Brain microvascular endothelial cell (primary cell): Measurements from ENCODE around the gene TMEM39B.

Source experiments
- DNase-seq: peaks from one replicate; pipeline ENCODE4 v3.0.0-alpha.2; 2020
- H3K27ac ChIP-seq: fragments of 250-450 bp; sonication (Bioruptor Pico); 2 replicates; pipeline ENCODE4 v1.5.1; 2020; ENCODE audit warnings: mild to moderate bottlenecking, moderate library complexity
- H3K27me3 ChIP-seq: fragments of 250-450 bp; sonication (Bioruptor Pico); replicated peaks from 2 replicates; pipeline ENCODE4 v1.5.1; 2020; ENCODE audit warnings: mild to moderate bottlenecking
- H3K36me3 ChIP-seq: fragments of 250-450 bp; sonication (Bioruptor Pico); replicated peaks from 2 replicates; pipeline ENCODE4 v1.5.1; 2020; ENCODE audit warnings: mild to moderate bottlenecking
- H3K4me3 ChIP-seq: 2 replicates; pipeline ENCODE4 v1.5.1; 2011; ENCODE audit warnings: low read depth, mild to moderate bottlenecking, control low read depth, low read length, moderate library complexity
- in situ Hi-C: cut with HindIII; loops from 2 replicates; pipeline ENCODE4 v1.10.0; 2017; ENCODE audit warnings: low sequenced_read_pairs, low pct_ligation_motif_present
- TF ChIP-seq, protein P1 (sequence below): IDR thresholded peaks from 2 replicates; pipeline ENCODE4 v1.5.1; 2011; ENCODE audit warnings: low read depth, mild to moderate bottlenecking, moderate library complexity, low read length, control low read depth, inconsistent platforms; ENCODE audit errors: missing control alignments

The TMEM39B gene

DNA sequence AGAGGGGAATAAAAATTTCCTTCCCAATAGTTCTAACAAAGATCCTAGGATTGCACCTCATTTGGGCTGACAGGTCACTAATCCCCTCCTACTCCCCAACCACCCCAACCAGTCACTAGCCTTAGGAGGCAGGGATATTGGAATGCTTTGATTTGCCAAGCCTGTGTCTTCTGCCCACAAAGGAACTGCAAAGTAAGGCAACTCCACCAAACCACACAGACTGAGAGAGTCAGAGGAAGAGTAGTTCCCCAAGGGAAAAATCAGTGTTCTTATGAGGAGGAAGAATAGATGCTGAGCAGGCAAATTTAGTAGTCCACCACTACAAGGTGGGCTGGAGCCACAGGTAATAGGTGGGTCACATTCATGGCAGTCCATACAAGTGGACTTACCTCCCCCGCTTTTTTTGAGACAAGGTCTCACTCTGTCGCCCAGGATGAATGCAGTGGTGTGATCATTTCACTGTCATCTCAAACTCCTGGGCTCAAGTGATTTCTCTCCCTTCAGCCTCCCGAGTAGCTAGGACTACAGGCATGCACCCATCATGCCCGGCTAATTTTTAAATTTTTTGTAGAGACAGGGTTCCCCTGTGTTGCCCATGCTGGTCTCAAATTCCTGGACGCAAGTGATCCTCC lies 3.7 kb upstream of the TMEM39B start:
- Histone ChIP-seq H3K27me3 (no peaks in the 10 kb centered on the region), H3K36me3 (peaks cover 5% of the 10 kb centered on the region), H3K4me3 (no peak overlapping the region), H3K27ac (no peak overlapping the region)
- no peak for DNase-seq
- in situ Hi-C loops, result no loop called here
- TF ChIP-seq, protein P1, sequence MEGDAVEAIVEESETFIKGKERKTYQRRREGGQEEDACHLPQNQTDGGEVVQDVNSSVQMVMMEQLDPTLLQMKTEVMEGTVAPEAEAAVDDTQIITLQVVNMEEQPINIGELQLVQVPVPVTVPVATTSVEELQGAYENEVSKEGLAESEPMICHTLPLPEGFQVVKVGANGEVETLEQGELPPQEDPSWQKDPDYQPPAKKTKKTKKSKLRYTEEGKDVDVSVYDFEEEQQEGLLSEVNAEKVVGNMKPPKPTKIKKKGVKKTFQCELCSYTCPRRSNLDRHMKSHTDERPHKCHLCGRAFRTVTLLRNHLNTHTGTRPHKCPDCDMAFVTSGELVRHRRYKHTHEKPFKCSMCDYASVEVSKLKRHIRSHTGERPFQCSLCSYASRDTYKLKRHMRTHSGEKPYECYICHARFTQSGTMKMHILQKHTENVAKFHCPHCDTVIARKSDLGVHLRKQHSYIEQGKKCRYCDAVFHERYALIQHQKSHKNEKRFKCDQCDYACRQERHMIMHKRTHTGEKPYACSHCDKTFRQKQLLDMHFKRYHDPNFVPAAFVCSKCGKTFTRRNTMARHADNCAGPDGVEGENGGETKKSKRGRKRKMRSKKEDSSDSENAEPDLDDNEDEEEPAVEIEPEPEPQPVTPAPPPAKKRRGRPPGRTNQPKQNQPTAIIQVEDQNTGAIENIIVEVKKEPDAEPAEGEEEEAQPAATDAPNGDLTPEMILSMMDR, result no peak

DNA sequence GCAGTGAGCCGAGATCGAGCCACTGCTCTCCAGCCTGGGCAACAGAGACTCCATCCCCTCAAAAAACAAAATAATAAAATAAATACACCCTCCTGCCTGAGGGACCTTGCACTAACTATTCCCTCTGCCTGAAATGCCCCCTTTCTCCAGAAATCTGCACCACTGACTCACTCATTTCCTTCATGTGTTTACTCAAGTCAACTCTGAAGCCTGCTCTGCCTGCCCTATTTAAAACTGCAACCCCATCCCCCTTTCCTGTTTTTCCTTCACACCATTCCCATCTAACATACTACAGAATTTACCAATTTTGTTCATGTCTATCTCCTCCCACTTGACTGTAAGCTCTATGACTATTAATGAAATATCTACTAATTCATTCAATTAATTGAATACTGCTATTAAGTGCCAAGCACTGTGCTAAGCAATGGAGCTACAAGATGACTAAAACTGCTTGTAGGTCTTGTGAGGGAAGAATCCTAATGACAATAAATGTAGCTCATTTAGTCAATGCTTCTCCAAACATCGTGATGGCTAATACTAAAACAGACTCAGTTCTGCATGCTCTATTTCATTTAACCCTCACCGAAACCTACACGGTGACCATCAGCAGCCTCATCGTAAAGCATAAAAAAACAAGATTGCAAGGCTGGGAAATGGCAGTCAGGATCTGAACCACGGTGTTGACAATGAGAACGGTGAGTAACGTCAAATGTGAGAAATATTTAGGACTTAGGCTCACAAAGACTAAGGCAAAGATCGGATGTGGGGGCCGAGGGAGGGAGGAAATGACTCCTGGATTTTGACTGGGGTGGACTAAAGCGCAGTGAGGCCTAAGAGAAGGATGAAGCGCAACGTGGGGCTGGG lies 749 bp upstream of the TMEM39B start:
- H3K4me3 ChIP-seq, result peak overlapping the region; percentile 86
- peak; percentile 64 for DNase-seq
- H3K27ac ChIP-seq, result peak overlapping the region; percentile 79
- peaks cover 8% of the 10 kb centered on the region for H3K36me3 ChIP-seq
- H3K27me3 ChIP-seq, result no peaks in the 10 kb centered on the region
- TF ChIP-seq, protein P1, result no peak
- in situ Hi-C loops, result no loop called here

DNA sequence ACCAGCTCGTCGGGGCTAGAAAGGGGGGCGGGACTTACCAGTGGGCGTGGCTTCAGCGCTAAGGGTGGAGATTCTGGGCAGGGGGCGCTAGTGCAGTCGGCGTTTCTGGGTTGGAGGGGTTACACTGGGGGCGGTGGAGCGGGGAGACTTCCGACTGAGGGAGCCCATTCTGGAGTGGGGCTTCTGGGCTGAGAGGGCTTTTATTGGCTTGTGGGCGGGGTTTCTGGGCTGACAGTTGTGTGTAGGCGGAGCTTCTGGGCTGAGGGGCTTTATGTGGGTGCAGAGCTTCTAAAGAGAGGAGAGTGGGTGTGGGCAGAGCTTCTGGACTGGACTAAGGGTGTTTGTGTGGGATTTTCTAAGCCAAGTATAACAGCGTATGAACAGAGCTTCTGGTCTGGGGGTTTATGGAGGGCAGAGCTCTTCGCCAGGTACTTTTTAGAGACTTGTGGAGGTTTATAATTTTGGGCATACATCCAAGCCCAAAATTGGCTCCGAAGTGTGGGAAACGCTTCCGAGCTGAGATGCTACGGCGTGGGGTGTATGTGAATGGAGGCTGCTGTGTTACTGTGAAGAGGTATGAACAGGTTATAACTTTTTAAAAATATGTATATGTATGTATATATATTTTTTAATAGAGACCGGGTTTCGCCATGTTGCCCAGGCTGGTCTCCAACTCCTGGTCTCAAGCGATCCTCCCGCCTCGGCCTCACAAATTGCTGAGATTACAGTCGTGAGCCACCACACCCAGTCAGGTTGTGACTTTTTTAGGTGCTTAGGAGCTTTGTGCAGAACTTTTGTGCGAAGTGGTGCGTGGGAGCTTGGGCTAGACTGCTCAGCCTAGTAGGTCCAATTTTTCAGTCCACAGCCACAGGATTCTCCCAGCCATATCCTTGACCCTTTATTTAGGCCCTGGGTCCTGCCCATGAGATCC lies 825 bp downstream of the TMEM39B start:
- TF ChIP-seq, protein P1, result peak; percentile 48
- DNase-seq, result no peak
- in situ Hi-C loops, result no loop called here
- Histone ChIP-seq H3K27me3 (no peaks in the 10 kb centered on the region), H3K36me3 (peaks cover 22% of the 10 kb centered on the region), H3K27ac (peak overlapping the region; percentile 79), H3K4me3 (peak overlapping the region; percentile 86)

- H3K27me3 ChIP-seq, result no peaks in the 10 kb centered on the region
- no peak overlapping the region for H3K4me3 ChIP-seq
- no peak overlapping the region for H3K27ac ChIP-seq
- peaks cover 30% of the 10 kb centered on the region for H3K36me3 ChIP-seq
- no peak for DNase-seq
- TF ChIP-seq, protein P1, result no peak
- in situ Hi-C loops, result no loop called here
Measured at GRCh38 chr1:32074841-32075240, 2.1 kb downstream of the TMEM39B start.

DNA sequence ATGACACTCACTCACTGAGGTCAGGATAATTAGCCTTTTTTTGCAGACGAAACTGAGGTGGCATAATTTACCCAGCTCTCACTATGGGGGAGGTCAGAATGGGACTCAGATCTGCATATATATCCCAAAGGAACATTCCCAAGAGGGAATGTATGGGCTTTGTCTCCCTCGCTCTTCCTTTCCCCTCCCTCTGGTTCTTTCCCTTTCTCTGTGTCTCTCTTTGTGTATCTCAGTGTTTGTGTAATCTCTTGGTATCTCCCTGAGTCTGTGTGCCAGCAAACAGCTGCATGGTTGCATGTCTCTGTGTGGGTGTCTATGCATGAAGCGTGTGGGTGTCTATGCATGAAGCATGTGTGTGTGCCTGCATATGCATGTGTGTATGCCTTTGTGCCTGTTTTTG lies 4.7 kb downstream of the TMEM39B start:
- no peak overlapping the region for H3K4me3 ChIP-seq
- H3K36me3 ChIP-seq, result peaks cover 43% of the 10 kb centered on the region
- DNase-seq, result no peak
- no peaks in the 10 kb centered on the region for H3K27me3 ChIP-seq
- TF ChIP-seq, protein P1, result no peak
- in situ Hi-C loops, result no loop called here
- H3K27ac ChIP-seq, result no peak overlapping the region
